HEK293 (cell line): ENCODE results near the gene MTUS2.

Experiments used
- CTCF ChIP-seq: fragments of 450-650 bp; formaldehyde crosslinking; IDR thresholded peaks from 2 replicates; pipeline ENCODE4 v1.5.1; 2016; ENCODE audit warnings: missing biosample characterization, missing genetic modification characterization
- MZF1 ChIP-seq: fragments of 450-650 bp; formaldehyde crosslinking; IDR thresholded peaks from 2 replicates; pipeline ENCODE4 v1.5.1; 2017; ENCODE audit warnings: missing biosample characterization, missing genetic modification characterization, borderline replicate concordance
- PBX3 ChIP-seq: sonication (generic); formaldehyde crosslinking; IDR thresholded peaks from 2 replicates; pipeline ENCODE4 v1.8.1; 2022; ENCODE audit warnings: mild to moderate bottlenecking, moderate library complexity, missing genetic modification reagents
- ZBTB21 ChIP-seq: fragments of 450-650 bp; formaldehyde crosslinking; IDR thresholded peaks from 2 replicates; pipeline ENCODE4 v1.5.1; 2017; ENCODE audit warnings: missing biosample characterization, missing genetic modification characterization
- ZBTB26 ChIP-seq: fragments of 450-650 bp; formaldehyde crosslinking; optimal IDR thresholded peaks from 2 replicates; pipeline ENCODE3; 2016; ENCODE audit warnings: missing biosample characterization, mild to moderate bottlenecking, missing genetic modification characterization
- ZNF239 ChIP-seq: fragments of 450-650 bp; formaldehyde crosslinking; IDR thresholded peaks from 2 replicates; pipeline ENCODE4 v1.5.1; 2016; ENCODE audit warnings: missing biosample characterization, missing genetic modification characterization
- ZNF624 ChIP-seq: fragments of 450-650 bp; formaldehyde crosslinking; IDR thresholded peaks from 2 replicates; pipeline ENCODE4 v1.5.1; 2017; ENCODE audit warnings: missing biosample characterization, missing genetic modification characterization

GRCh38 chr13:28865951-28866350, 45.8 kb downstream of the MTUS2 start:
- no peak for TF ChIP-seq ZBTB26 (tag by site-specific recombination)
- no peak for TF ChIP-seq CTCF (tag by site-specific recombination)
- no peak for TF ChIP-seq ZNF239 (tag by site-specific recombination)
- TF ChIP-seq PBX3, result no peak
- no peak for TF ChIP-seq ZBTB21 (tag by site-specific recombination)
- TF ChIP-seq MZF1 (tag by site-specific recombination), result no peak
- TF ChIP-seq ZNF624 (tag by site-specific recombination), result no peak
